ENCODE results near the gene SYNE3.

The SYNE3 gene

DNA sequence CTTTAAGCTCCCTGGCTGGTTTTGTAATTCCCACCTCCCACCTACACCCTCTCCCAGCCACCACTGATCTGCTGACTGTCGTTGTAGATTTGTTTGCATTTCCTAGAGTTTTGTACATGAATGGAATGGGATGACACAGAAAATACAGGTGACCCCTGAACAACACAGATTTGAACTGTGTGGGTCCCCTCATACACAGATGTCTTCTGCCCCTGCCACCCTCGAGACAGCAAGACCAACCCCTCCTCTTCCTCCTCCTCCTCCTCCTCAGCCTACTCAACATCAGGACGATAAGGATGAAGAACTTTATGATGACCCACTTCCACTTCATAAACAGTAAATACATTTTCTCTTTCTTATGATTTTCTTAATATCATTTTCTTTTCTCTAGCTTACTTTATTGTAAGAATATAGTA lies 28.8 kb downstream of the SYNE3 start:
- DNase-seq: no peak

DNA sequence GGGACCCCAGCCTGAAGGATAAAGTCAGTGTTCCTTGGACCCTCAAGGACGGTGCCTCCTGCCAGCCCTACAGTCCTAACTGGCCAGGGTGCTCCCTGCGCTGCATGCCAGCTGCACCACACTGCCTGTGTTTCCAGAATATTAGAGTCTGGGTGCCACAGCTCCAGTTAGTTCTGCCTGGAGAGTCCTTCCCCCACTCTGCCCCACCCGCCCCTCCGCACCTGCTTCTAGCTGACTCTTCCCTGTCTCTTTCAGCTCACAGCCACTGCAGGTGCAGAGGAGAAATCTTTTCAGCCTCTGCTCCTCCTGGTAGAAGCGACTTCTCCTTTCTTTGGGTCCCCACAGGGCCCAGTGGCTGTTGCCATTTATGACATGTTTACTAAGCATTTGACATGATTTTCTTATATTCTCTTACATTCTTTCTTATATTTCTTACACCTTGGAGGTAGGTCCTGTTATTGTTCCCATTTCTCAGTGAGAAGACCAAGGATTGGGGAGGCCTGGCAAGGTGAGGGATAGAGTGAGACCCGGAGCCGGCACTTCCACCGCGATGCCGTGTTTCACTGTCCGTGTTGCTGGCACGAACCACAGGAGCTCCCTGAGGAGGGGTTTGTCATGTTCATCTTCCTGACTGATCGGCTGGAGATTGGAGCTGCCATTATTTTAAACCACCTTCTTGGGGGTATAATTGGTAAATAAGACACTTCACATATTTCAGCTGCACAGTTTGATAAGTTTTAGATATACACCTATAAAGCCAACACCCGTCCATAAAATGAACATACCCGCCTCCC lies 29.4 kb downstream of the SYNE3 start:
- DNase-seq: no peak

DNA sequence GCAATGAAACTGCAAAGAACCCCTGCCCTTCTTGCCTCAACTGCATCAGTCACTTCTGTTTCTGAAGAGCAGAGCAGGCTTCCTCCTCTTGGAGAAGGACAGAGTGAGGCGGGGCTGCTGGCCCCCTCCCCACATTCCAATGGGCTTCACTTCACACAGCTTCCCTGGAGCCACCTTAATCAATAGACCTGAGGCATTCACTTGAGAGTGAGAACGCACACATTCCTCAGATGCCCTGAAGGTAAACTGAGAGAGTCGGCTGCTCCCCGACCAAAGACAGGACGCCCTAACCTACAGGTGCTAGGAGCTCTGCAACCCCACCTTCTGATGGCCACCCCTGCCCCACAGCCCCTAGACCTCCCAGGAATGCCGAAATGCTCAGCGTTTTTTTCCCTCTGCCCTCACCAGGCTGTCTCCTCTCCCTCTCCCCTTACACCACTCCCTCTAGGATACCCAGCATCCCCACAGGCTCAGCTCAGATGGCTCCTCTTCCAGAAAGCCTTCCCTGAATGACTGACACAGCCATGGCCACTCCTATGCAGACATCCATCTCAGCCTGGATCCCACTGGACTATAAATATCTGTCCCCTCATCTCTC lies 31.1 kb downstream of the SYNE3 start:
- DNase-seq: no peak

DNA sequence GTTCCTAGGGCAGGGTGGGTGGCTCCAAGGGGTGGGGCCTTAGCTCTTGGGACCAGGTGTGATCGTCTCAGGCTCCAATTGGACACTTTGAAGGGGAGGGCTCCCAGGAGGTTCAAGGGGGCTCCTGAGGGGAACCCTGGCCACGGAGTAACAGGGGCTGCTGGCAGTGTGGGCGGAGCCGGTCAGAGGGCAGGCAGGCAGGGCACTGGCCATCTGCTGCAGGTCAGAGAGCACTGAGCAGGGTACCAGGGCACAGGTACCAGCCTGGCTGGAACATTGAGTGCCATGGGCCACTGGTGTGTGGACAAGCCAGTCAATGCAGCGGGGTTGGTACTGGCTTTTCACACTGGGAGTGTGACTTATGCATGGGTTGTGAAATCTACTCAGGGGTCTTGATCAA lies 32.2 kb downstream of the SYNE3 start:
- DNase-seq: no peak

DNA sequence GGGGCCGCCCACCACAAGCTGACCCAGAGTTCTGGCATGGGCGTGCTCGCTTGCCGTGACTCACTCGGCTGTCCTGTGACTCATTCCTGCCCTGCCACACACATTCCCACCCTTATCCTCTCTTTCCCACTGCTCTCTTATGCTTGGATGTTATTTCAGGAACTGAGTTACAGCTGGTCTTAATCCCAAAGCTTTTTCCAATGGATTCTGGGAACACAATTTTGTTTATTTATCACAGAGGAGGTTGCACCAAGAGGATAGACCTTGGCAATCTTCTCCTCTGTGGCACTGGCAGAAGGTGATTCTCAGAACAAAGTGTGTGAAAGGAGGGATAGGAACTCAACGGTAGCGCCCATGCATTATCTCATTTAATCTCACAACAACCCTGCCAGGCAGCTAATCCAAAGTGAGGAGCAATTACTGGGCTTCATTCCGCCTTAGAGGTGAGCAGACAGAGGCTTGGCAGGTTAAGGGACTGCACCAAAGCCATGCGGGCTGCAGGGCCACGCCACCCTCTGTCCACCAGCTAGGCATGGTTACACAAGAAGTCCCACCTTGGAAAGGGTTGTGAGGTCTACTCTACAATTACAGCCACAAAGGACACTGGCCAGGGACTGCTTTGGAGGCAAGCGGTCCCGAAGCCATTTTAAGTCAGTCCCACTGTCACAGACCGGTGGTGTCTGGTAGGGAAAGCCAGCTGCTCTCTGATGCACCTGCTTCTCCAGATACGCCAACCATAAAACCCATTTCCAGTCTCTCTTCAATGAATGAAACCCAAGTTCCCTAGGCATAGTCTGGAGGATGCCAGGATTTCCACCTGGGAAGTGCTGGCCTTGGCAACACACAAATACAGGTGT lies 32.9 kb downstream of the SYNE3 start:
- DNase-seq: no peak

DNA sequence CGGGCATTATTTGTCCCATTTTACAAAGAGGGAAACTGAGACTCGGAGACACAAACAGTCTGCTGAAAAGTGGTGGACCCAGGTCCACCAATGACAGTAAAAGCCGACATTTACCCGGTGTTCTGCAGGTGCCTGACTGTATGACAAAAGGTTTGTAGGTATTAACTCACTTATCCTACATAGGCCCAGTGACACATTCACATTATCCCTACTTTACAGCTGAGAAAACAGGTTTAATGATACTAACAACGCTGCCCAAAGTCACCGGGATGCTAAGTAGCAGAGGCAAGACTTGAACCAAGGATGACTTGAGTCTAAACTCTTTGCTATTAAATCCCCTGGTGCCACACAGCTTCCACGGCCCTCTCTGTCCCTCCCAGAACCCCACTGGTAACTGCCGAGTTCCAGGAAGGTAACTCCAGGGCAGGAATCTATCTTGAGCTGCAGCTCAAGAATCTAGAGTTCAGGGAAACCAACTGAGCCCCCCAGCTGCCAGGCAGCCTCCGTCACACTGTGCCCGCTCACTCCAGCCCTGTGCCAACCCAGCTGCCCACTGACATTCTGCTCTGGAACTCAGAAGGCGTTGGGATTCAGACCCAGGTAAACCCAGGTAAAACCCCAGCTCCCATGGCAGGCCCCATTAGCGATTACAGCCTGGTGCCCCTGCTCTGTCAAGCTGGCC lies 33.7 kb downstream of the SYNE3 start:
- no peak for DNase-seq

DNA sequence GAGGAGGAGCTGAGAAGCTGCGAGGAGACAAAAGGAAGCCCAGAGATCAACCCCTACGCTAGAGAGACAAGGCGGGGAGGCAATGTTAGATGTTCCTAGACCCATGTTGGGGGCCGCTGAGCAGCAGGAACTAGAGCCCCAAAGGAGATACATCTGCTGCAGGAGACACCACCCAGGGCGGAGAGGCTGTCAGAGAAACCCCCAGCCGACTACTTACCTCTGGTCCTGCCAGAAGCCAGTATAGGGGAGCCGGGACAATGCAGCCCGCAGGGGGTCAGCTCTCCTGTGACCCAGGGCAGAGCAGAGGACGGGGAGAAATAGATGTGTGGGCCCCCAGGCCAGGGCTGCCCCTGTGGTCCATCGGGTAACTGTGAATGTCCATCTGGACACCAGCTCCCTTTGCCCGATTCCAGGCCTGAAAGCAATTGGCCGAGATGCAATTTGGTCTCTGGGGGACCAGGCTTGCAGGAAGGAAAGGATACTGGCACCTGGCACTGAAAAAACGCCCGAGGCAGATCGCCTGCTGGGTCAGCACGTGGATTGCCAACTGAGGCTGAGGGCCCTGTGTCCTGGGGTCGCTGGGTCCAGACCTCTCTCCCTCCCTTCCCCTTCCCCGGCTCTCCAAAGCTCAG lies 34.9 kb downstream of the SYNE3 start:
- DNase-seq: no peak

DNA sequence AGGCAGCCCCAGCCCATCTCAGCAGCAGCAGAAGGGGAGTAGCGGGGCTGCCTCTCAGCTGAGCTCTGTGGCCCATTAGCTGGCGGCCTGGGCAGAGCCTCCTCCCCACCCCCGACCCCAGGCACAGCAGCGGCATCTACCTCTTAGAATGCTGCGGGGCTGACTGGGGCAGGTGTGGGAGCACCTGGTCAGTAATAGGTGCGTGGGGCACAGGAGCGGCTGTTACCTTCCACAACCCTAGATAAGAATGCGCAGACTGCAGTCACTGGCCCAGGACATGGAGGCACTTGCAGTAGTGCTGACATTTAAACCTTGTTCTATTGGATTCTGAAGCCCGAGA lies 35.6 kb downstream of the SYNE3 start:
- DNase-seq: no peak

DNA sequence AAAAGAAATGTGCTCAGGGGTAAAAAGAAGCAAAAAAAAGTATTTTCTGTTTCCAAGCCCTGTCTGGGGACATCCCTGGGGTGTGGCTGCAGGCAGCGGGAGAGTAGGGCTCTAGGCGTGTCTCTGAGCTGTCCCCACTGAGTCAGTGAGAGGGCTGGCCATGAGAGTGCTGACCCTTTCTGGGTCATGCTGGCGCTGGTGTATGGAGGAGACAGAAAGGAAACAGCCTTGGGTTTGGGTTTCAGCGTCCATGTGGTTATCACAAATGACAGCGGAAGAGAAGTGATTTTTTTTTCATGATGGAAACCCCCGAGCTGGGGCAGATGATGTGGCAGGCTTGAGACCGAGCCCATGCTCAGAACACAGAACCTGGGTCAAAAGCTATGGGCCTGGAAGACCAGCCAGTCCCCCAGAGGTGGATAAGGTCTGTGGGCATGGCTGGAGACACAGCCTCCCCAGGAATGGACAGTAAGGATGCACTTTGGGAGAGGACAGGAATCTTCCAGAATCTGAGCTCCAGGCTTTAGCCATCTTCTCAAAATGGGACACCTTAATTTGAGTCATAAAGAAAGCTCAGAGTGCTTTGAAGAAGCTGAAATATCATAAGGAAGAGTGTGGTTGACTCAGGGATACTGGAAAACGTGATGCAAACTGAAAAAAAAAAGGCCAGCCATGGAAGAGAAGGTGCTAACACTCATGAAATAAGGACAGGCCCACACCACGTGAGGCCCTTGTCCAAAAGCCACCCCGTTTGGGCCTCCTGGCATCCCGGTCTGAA lies 36.2 kb downstream of the SYNE3 start:
- no peak for DNase-seq

DNA sequence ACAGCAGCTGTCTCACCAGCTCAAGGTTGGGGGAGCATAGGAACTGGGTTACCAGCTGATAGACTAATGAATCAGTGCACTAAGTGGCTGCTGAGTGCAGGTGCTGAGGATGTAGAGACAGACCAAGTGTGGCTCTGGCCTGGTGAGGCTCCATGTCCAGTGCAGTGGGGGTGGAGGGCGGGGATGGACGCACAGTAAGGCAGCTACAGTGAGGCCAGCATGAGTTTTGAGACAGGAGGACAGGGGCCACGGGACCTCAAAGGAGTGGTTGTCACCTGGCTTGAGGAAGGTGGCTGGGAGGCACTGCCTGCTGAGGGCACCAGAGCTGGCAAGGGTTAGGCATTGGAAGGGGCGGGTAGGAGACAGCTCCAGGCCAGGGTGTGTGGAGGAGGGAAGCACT lies 37.0 kb downstream of the SYNE3 start:
- no peak for DNase-seq

DNA sequence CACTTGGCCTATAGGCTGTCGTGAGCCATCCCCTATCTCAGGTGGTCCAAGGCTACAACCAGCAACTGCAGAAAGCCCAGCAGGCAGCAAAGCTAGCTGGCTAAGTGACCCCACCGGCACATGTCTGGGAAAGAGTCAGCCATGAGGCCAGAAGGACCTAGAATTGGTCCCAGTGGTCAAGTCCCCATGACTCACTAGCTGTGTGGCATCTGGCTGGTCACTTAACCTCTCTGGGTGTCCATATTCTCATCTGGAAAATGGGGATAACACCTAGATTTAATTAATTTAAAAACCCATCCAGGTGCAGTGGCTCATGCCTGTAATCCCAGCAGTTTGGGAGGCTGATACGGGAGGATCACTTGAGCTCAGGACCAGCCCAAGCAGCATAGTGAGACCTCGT lies 37.6 kb downstream of the SYNE3 start:
- DNase-seq: no peak

DNA sequence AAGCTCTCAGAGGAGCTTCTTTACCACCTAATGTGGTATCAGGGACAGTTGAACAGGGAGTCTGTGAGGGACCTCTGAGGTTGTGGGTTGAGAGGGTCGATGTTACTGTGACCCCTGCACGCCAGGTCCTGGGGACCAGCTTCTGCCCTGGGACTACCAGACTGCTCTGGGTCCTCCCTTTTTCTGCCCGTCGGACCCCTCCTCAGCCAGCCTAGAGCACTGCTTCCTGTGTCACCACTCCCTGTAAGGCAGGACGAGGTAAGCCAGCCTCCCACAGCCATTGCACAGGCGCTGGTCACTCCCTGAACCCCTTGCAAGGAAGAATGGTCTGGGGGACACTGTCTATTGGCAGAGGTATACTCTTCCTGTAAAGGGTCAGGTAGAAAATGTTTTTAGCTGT lies 38.1 kb downstream of the SYNE3 start:
- DNase-seq: no peak

DNA sequence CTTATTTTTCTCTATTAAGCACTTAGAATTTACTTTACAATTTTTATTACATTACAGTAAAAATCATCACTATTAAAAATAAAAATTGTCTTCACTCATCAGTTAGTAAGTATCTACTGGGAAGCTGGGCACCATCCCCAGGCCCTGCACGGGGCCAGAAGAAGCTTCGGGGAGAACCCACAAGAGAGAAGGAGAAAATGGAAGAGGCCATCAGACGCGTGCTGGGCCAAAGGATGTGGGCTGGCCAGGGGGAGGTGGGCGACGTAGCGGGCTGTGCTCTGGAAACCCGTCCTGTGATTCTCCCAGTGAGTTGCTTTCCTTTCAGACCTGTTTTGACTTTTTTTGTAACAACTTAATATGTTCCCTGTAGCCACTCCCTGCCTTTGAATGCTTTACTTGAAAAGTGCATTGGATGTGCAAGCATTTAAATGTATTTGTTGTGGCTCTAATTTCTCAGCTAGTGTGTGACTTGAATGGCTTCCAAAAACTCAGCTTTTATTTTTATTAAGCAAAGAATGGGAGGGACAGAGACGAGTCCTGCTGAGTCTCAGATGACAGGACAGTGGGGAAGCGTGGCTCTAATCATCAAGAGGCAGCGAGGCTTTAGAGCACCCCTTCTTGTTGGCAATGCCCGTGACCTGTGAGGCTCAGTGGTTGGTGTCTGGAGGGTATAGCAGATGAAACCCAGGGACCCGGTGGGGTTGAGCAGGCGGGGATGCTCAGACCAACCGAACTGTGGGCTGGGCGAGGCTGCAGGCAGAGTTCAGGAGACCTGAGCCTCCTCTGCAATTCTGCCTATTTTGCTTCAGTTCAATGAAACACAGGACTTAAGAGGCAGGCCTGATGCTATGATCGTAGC lies 38.8 kb downstream of the SYNE3 start:
- no peak for DNase-seq

DNA sequence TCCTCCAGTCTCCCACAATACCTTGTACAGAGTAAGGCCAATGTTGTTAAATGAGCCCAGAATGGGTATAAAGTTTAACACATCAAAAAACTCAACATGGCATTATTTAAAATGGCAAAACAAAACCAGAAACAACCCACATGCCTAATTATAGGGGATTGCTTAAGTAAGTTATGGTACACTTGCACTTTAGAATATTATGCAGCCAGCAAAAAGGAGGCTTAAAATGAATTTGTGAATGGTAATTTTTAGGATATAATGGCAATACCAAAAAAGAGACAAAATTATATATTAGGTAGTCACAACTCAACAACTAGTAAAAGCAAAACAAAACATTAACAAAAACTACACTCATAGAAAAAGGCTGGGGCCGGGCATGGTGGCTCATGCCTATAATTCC lies 39.7 kb downstream of the SYNE3 start:
- DNase-seq: no peak

DNA sequence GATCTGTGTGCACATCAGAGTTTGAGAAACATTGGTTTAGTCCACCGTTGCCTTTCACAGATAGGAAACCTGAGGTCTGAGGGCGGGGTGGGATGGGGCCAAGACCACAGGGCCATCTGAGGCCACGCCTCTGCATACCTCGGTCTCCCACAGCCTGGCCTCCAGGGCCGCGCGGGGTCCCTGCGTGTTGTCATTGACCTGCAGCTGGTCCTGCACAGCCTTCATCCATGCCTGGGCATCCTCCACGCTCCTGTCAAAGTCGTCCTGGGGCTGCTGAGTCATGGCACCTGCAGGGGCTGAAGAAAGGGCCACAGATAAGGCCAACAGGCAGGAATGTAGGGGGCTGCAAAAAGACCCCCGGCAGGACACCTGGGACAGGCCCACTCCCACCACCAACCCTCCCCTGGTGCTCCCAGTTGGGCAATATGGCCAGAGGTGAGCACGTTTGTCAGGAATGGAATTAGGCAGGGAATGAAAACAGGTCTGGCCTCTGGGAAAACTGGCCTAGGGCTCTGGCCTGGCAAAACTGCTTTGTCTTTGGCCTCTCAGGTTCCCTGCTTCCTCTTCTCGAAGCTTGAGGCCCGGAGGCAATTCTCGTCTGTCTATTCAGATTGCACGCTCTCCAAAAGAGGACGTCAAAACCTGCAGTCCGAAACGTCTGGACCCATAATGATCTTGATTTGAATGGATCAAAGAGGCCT lies 40.8 kb downstream of the SYNE3 start:
- no peak for DNase-seq

DNA sequence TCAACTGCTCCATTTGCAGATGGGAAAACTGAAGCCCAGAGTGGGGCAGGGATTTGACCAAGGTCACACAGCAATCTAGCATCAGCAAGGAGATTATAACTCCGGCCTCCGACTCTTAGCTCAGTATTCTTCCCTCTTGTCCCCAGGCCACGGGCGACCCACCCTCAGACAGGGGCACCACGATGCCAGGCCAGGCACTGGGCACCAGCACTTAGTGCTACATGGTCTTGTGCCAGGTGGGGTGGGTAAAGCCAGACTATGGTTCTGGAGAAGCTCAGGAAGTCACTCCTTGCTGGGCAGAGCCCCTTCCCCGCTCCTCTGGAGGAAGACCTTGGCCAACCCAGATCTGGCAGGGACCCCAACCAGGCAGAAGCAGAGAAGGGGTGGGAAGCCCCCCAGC lies 41.5 kb downstream of the SYNE3 start:
- no peak for DNase-seq

DNA sequence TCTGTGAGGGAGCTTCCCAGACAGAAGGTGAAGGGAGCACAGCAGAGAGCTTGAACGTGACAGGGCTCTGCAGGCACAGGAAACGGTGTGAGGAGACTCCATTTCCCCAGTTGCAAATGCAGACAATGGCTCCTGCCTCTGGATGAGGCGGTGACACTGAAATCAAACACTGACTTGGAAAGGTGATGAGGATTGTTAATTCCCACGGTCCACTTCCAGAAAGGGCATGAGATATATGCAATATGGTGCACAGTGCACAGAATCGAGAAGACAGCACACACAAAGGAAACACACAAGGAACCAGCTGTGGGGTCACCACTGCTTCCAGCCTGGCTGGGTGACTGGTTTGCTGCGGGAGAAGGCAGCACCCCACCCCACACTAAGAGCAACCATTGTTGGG lies 42.0 kb downstream of the SYNE3 start:
- no peak for DNase-seq

DNA sequence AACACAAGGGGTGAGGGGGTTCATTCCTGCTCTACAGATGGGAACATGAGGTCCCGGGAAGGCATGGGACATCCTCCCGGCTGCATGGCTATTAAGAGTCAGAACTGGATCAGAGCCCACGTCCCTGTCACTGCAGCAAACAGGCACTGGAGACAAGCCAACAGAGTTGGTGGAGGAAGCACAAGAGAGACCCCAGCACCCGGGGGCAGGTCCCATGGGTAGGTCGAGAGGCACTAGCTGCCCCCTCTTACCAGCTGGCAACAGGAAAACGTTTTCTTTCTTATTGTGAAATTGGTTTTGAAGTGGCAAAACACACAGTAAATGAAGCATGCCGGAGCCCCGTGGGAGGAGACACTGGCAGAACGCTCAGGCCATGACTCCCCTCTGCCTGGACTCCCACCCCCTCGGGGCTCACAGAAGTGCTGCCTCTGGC lies 43.6 kb downstream of the SYNE3 start:
- no peak for DNase-seq

DNA sequence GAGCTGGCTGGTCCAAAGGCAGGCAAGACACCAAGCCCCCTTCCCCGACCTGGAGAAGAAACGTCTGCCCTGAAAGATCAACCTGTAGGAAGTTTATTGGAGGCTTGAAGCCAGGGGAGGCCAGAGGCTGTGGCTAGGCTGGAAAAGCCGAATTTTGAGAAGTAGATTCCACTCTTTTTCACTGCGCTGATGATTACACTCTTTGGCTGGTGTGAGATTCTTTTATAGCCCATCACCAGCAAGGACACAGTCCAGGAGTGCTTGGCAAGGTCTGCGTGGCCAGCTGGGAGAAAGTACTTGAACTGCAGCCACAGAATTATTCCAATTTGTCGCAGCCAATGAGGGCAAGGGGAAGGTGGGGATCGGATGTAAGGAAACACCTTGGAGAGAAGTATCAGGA lies 45.0 kb downstream of the SYNE3 start:
- DNase-seq: no peak

DNA sequence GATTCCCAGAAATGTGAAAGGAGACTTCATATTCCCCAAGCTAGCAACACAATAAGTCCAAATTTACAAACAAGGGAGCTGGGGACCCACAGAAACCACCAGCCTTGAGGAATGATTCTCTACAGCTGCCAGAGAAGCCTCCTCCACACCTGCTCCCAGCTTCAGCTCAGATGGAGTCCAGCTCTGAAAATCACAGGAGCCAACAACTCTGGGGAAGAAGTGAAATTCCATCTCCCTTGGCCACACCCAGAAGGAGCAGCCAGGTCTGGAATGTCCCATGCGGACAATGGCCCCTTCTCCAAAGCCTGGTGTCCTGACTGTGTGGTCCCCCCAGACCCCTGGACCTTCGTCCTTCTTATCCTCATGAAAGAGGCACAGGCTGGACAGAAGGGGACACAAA lies 45.4 kb downstream of the SYNE3 start:
- no peak for DNase-seq

DNA sequence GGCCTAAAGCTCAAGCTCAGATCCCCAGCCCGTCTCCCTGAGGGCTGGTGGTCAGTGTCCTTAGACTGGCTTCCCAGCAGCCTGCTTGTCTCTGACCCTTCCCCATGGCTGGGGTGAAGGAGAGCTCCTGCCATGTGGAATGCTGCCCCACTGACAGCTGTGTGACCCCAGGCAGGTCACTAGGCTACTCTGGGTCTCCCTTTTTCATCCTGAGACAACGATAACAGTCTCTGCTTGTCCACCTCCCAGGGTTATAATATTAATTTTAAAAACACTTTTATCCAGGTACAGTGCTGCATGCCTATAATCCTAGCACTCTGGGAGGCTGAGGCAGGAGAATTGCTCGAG lies 47.3 kb downstream of the SYNE3 start:
- DNase-seq: no peak
